C4-2B (cell line): Measurements from ENCODE around the gene TIGD6.

Experiments used
- ZFX ChIP-seq: fragments of 450-650 bp; IDR thresholded peaks from 2 replicates; pipeline ENCODE4 v1.6.1; 2017
- TF ChIP-seq, protein P1 (sequence below): fragments of 450-650 bp; conservative IDR thresholded peaks from 2 replicates; pipeline ENCODE4 v1.5.1; 2017; ENCODE audit warnings: mild to moderate bottlenecking

DNA sequence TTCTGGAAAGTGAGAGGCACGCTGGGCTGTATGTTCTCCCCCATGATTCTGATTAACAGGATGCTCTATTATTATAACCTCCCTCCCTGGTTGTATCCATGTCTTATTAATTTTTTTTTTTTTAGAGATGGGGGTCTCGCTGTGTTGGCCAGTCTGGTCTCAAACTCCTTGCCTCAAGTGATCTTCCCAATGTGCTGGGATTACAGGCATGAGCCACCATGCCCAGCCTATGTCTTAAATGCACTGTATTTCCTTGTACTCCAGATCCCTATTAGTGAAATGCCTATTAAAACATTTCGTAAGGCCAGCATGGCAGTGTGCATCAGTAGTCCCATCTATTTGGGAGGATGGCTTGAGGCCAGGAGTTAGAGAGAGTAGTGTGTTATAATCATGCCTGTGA, 7.0 kb downstream of the TIGD6 start:
- TF ChIP-seq, protein P1, sequence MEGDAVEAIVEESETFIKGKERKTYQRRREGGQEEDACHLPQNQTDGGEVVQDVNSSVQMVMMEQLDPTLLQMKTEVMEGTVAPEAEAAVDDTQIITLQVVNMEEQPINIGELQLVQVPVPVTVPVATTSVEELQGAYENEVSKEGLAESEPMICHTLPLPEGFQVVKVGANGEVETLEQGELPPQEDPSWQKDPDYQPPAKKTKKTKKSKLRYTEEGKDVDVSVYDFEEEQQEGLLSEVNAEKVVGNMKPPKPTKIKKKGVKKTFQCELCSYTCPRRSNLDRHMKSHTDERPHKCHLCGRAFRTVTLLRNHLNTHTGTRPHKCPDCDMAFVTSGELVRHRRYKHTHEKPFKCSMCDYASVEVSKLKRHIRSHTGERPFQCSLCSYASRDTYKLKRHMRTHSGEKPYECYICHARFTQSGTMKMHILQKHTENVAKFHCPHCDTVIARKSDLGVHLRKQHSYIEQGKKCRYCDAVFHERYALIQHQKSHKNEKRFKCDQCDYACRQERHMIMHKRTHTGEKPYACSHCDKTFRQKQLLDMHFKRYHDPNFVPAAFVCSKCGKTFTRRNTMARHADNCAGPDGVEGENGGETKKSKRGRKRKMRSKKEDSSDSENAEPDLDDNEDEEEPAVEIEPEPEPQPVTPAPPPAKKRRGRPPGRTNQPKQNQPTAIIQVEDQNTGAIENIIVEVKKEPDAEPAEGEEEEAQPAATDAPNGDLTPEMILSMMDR, result no peak
- no peak for TF ChIP-seq ZFX
